K562 (cell line): Measurements from ENCODE around the gene EYA4.

Experiments used
- ARID2 ChIP-seq: fragments of 450-650 bp; IDR thresholded peaks from 2 replicates; pipeline ENCODE4 v1.6.1; 2017; ENCODE audit warnings: antibody characterized with exemption, mild to moderate bottlenecking
- RFX5 ChIP-seq: IDR thresholded peaks from 2 replicates; pipeline ENCODE4 v1.6.1; 2011; ENCODE audit warnings: low read depth, mild to moderate bottlenecking, improper control_type of control experiment, low read length
- RNF2 ChIP-seq: sonication (generic); IDR thresholded peaks from 2 replicates; pipeline ENCODE4 v1.6.1; 2016
- SMC3 ChIP-seq: conservative IDR thresholded peaks from 2 replicates; pipeline ENCODE4 v1.6.1; 2011; ENCODE audit warnings: low read depth, low read length, improper control_type of control experiment; ENCODE audit not compliant: insufficient read depth
- ZFP36 ChIP-seq: fragments of 150-350 bp; IDR thresholded peaks from 2 replicates; pipeline ENCODE4 v1.6.1; 2018; ENCODE audit warnings: low read length, low read depth; ENCODE audit not compliant: partially characterized antibody
- TF ChIP-seq, protein P1 (sequence below), 3 experiments: IDR thresholded peaks in 2 of 3; conservative IDR thresholded peaks in 1 of 3; 2 replicates each; pipeline ENCODE4 v1.5.1; 2011 to 2012; ENCODE audit warnings: low read length in 3 of 3, mild to moderate bottlenecking in 3 of 3, control low read depth in 2 of 3, improper control_type of control experiment in 1 of 3, inconsistent platforms in 1 of 3, low read depth in 1 of 3, mixed read lengths in 1 of 3, moderate library complexity in 1 of 3; ENCODE audit not compliant: insufficient read depth in 2 of 3

DNA sequence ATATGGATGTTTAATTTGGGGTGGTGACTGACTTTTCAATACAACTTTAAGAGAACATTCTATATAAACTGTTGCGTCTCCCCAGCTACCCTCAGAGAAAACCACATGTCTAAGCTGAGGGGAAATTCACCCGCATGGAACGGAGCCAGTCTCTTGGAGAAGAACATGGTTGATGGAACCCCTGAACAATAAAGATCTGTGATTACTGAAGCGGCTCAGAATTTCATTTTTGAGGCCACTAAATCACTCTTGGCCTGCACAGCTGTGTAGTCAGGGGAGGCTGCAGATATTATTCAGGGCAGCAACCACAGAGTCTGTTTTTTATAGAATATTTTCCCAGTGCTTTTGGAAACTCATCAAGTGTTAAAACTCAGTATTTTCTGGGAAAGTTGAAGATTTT is 73.8 kb downstream of the EYA4 start:
- TF ChIP-seq SMC3, result no peak
- TF ChIP-seq ZFP36, result no peak
- TF ChIP-seq RFX5, result no peak
- TF ChIP-seq, protein P1, sequence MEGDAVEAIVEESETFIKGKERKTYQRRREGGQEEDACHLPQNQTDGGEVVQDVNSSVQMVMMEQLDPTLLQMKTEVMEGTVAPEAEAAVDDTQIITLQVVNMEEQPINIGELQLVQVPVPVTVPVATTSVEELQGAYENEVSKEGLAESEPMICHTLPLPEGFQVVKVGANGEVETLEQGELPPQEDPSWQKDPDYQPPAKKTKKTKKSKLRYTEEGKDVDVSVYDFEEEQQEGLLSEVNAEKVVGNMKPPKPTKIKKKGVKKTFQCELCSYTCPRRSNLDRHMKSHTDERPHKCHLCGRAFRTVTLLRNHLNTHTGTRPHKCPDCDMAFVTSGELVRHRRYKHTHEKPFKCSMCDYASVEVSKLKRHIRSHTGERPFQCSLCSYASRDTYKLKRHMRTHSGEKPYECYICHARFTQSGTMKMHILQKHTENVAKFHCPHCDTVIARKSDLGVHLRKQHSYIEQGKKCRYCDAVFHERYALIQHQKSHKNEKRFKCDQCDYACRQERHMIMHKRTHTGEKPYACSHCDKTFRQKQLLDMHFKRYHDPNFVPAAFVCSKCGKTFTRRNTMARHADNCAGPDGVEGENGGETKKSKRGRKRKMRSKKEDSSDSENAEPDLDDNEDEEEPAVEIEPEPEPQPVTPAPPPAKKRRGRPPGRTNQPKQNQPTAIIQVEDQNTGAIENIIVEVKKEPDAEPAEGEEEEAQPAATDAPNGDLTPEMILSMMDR (IDR thresholded peaks at IDR 0.05 in 2 of 3, conservative IDR thresholded peaks at IDR 0.05 in 1 of 3; ENCODE audit: insufficient read depth in 2 of 3, low read depth in 1 of 3, low read length in 3 of 3), result no peak
- no peak for TF ChIP-seq RNF2
- no peak for TF ChIP-seq ARID2
